Spleen (tissue), 11 donors: ENCODE results near the gene FRMD4A. TPM values are rescaled to one million over a fixed set of nuclear protein-coding genes. Genes with fewer than 3 reads are reported as not detected.

Experiments
- DNase-seq: peaks from one replicate; pipeline ENCODE4 v3.0.0-alpha.2; 2020
- H3K27ac ChIP-seq, 8 donors: fragments of 200-600 bp; sonication (generic) in 7 of 8; 1 replicate in 4 of 8; 2 replicates in 4 of 8; pipeline versions ENCODE4 v1.5.0 to v1.8.0; 2016 to 2021; ENCODE audit warnings: inconsistent platforms in 4 of 8, mild to moderate bottlenecking in 4 of 8, moderate library complexity in 1 of 8
- H3K27me3 ChIP-seq, 7 donors: fragments of 200-600 bp; sonication (generic) in 6 of 7; replicated peaks in 1 of 7; 1 replicate in 4 of 7; 2 replicates in 3 of 7; pipeline versions ENCODE4 v1.5.0 to v1.8.0; 2016 to 2021; ENCODE audit warnings: inconsistent platforms in 3 of 7, mild to moderate bottlenecking in 1 of 7
- H3K36me3 ChIP-seq, 6 donors: fragments of 200-600 bp; sonication (generic) in 5 of 6; 1 replicate in 4 of 6; 2 replicates in 2 of 6; pipeline versions ENCODE4 v1.5.0 to v1.8.0; 2016 to 2021; ENCODE audit warnings: inconsistent platforms in 2 of 6
- H3K4me1 ChIP-seq, 6 donors: fragments of 200-600 bp; sonication (generic) in 5 of 6; 1 replicate in 3 of 6; 2 replicates in 3 of 6; pipeline versions ENCODE4 v1.5.0 to v1.8.0; 2016 to 2021; ENCODE audit warnings: inconsistent platforms in 3 of 6
- H3K4me3 ChIP-seq, 8 donors: fragments of 200-600 bp; sonication (generic) in 7 of 8; 1 replicate in 4 of 8; 2 replicates in 4 of 8; pipeline versions ENCODE4 v1.5.0 to v1.8.0; 2016 to 2021; ENCODE audit warnings: inconsistent platforms in 4 of 8, mild to moderate bottlenecking in 4 of 8, moderate library complexity in 2 of 8
- H3K9me3 ChIP-seq, 8 donors: fragments of 200-600 bp; sonication (generic) in 7 of 8; 1 replicate in 4 of 8; 2 replicates in 4 of 8; pipeline versions ENCODE4 v1.5.0 to v1.8.0; 2016 to 2021; ENCODE audit warnings: inconsistent platforms in 4 of 8
- CTCF ChIP-seq, 11 experiments: fragments of 200-600 bp in 7 of 11; fragments of 450-650 bp in 4 of 11; sonication (generic) in 4 of 11; IDR thresholded peaks in 8 of 11; conservative IDR thresholded peaks in 3 of 11; 1 replicate in 7 of 11; 2 replicates in 4 of 11; pipeline versions ENCODE4 v1.4.0 to v1.8.0; 2016 to 2021; ENCODE audit warnings: antibody characterized with exemption in 11 of 11, inconsistent platforms in 4 of 11, mild to moderate bottlenecking in 1 of 11
- POLR2A ChIP-seq, 3 donors: fragments of 450-650 bp; IDR thresholded peaks; one replicate each; pipeline ENCODE4 v1.5.1; 2017; ENCODE audit warnings: antibody characterized with exemption in 3 of 3, mild to moderate bottlenecking in 1 of 3
- POLR2AphosphoS5 ChIP-seq, 3 donors: sonication (generic); formaldehyde crosslinking; IDR thresholded peaks; one replicate each; pipeline ENCODE4 v1.5.1; 2017; ENCODE audit warnings: antibody characterized with exemption in 3 of 3
- WGBS, 5 donors: extraction: QIAGEN DNeasy Blood & Tissue Kit in 3 of 5; methylation state at CpG; one replicate each; pipeline versions ENCODE4 v1.1.5 to v1.1.7; 2013 to 2018; 5-methylcytosine and 5-hydroxymethylcytosine counted together
- intact Hi-C: fragments of 100-400 bp; cut with DNase I; formaldehyde crosslinking; loops from one replicate; pipeline ENCODE4 v1.15.0; 2023; ENCODE audit warnings: low total_unique reads
- polyA plus RNA-seq, 3 donors: library from polyadenylated mRNA; stranded (reverse); fragments of 200-250 nt; gene quantifications; one replicate each; pipeline ENCODE4 v1.2.1, GENCODE V29; 2013
- total RNA-seq, 7 donors: library from RNA; depleted of rRNA in 3 of 7; stranded (reverse); fragments of >200 nt in 3 of 7; fragmentation: NEBNext Ultra II Directional in 4 of 7; extraction: Animal tissue kit (Norgen Biotek cat#: 25700) in 4 of 7; gene quantifications; one replicate each; pipeline versions ENCODE4 v1.1.0 to v1.2.1, GENCODE V29; 2016 to 2021
- donor health status: healthy with polysubstance abuse.
- donor health status: DM: no; HTN: no; CAD: no; lungs with moderate emphysema.
- donor health status: DM: no; HTN: no; CAD: no.
- donor health status: Bipolar disorder and iron deficiency.
- donor health status: healthy.
- donor health status: DM: no; HTN: no; CAD: no.
- donor health status: DM: yes; HTN: yes; CAD: no.

FRMD4A gene
- total and polyA plus RNA-seq, 10 donors: 9.2 to 141 (median 80.5) TPM

GRCh38 chr10:13660551-13660920 is 670.2 kb downstream of the FRMD4A start:
- H3K4me1 ChIP-seq: peaks cover 0 to 31% (median 20%) of the 10 kb centered on the region in 6 donors
- intact Hi-C loops: loop anchor here (2.0 kb wide), 1 partner anchor 114 kb away; no protein-coding TSS in a partner anchor
- H3K4me3 ChIP-seq: no peak overlapping the region
- no peak for DNase-seq
- peak overlapping the region in 5 of 8 donors; percentile 25 to 58 (median 38) for H3K27ac ChIP-seq
- WGBS, 5 donors: 59 to 71% (median 69%) methylated on average over 7 of the region's 7 CpGs
- no peaks in the 10 kb centered on the region for H3K27me3 ChIP-seq
- no peak for TF ChIP-seq POLR2AphosphoS5 (IDR thresholded peaks at IDR 0.05)
- TF ChIP-seq POLR2A (IDR thresholded peaks at IDR 0.05): no peak
- TF ChIP-seq CTCF (IDR thresholded peaks at IDR 0.05 in 8 of 11, conservative IDR thresholded peaks at IDR 0.05 in 3 of 11): no peak
- H3K9me3 ChIP-seq: no peaks in the 10 kb centered on the region
- H3K36me3 ChIP-seq: peaks cover 0 to 90% (median 19%) of the 10 kb centered on the region in 6 donors

GRCh38 chr10:13659887-13660550 is 670.7 kb downstream of the FRMD4A start:
- WGBS, 5 donors: 28 to 32% (median 30%) methylated on average over 18 to 19 of the region's 19 CpGs
- Histone ChIP-seq H3K9me3 (no peaks in the 10 kb centered on the region), H3K4me1 (peaks cover 0 to 31% (median 20%) of the 10 kb centered on the region in 6 donors), H3K27me3 (no peaks in the 10 kb centered on the region), H3K4me3 (no peak overlapping the region), H3K27ac (peak overlapping the region in 5 of 8 donors; percentile 25 to 58 (median 38)), H3K36me3 (peaks cover 0 to 90% (median 15%) of the 10 kb centered on the region in 6 donors)
- peak in 2 of 3 donors; percentile 30 to 67 for TF ChIP-seq POLR2AphosphoS5 (IDR thresholded peaks at IDR 0.05)
- TF ChIP-seq CTCF (IDR thresholded peaks at IDR 0.05 in 8 of 11, conservative IDR thresholded peaks at IDR 0.05 in 3 of 11): peak; percentile 44 to 89 (median 76)
- TF ChIP-seq POLR2A (IDR thresholded peaks at IDR 0.05): no peak
- intact Hi-C loops: loop anchor here (2.0 kb wide), 1 partner anchor 115 kb away; no protein-coding TSS in a partner anchor
- DNase-seq: peak; percentile 90

GRCh38 chr10:13658871-13659685 is 671.6 kb downstream of the FRMD4A start:
- Histone ChIP-seq H3K4me3 (no peak overlapping the region), H3K9me3 (no peaks in the 10 kb centered on the region), H3K4me1 (peaks cover 0 to 31% (median 20%) of the 10 kb centered on the region in 6 donors), H3K27ac (peak overlapping the region in 5 of 8 donors; percentile 19 to 58 (median 27)), H3K27me3 (no peaks in the 10 kb centered on the region), H3K36me3 (peaks cover 0 to 90% (median 15%) of the 10 kb centered on the region in 6 donors)
- intact Hi-C loops: no loop called here
- WGBS, 5 donors: 23 to 48% (median 27%) methylated on average over 5 to 21 of the region's 21 CpGs
- TF ChIP-seq POLR2A (IDR thresholded peaks at IDR 0.05) (no peak), CTCF (IDR thresholded peaks at IDR 0.05 in 8 of 11, conservative IDR thresholded peaks at IDR 0.05 in 3 of 11) (no peak), POLR2AphosphoS5 (IDR thresholded peaks at IDR 0.05) (peak; percentile 27 to 74 (median 67))
- DNase-seq: peak; percentile 87
